ENCODE results near the gene SPRR2B.
"Not testable (repeated sequence)": the region's sequence is repeated elsewhere in the genome, so short reads cannot be mapped to it uniquely, and the experiment has no call there.

The SPRR2B gene

GRCh38 chr1:153071511-153071910, at the start of gene SPRR2B:
Gene SPRR2B, minus strand, starts transcription at chr1:153071611. Its CDS starts 772 bp downstream, at chr1:153070839.
- DNase-seq (ENCODE audit: low read depth) = no peak

DNA sequence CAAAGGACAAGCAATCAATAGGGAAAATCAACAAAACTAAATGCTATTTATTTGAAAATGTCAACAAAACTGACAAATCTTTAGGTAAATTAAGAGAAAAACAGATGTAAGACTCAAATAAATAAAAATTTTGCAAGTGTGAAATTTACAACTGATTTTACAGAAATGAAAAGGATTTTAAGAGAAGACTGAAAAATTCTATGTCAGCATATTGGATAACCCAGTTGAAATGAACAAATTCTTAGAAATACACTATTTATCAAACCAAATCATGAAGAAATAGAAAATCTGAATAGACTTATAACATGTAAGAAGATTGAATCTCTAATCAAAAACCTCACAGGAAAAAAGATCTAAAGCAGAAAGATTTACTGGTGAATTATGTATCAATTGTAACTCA, 49.5 kb upstream of the SPRR2B start:
- DNase-seq (ENCODE audit: low read depth) = no peak

GRCh38 chr1:153119491-153119971, 48.1 kb upstream of the SPRR2B start:
- no peak for DNase-seq (ENCODE audit: low read depth)

GRCh38 chr1:153115264-153115663, 43.9 kb upstream of the SPRR2B start:
- not testable (repeated sequence) for DNase-seq (ENCODE audit: low read depth)

DNA sequence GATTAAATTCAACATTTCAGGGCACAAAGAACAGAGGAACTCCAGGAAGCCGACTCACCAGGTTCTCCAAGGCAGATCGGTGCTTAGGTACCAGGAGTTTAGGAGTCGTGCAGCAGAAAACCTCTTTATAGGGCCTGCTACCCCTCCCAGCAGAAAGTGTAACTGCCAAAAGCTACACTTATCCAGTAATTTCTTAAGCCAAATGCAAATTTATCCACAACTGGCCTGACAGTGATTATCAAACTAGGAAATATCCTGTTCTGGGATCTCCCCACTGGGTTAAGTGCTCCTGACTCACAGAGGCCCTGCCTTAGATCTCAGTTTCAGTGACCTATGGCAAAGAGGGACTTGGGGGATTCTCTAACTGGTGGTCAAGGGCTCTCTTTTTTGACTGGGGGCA, 42.0 kb upstream of the SPRR2B start, which contains the start of gene SPRR2F:
Gene SPRR2F, minus strand, starts transcription at position 101 of the 400 bp plus-strand sequence. CDS start 783 bp downstream, outside the sequence.
- no peak for DNase-seq (ENCODE audit: low read depth)

DNA sequence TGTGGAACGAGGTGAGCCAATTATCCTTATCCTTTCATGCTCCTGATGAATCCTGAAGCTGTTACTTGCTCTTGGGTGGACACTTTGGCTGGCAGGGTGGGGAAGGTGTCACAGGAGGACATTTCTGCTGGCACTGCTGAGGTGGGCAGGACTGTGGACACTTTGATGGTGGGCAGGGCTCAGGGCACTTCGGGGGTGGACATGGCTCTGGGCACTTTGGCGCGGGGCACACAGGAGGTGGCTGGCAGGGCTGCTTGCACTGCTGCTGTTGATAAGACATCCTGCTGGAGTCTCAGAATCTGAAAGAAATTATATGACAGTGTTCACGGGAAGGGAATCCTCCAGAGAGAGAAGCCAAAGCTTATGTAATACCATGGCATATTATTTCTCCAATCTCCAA, 41.0 kb upstream of the SPRR2B start:
- DNase-seq (ENCODE audit: low read depth) = not testable (repeated sequence)

GRCh38 chr1:153100245-153100644, 28.8 kb upstream of the SPRR2B start:
- DNase-seq (ENCODE audit: low read depth) = no peak

DNA sequence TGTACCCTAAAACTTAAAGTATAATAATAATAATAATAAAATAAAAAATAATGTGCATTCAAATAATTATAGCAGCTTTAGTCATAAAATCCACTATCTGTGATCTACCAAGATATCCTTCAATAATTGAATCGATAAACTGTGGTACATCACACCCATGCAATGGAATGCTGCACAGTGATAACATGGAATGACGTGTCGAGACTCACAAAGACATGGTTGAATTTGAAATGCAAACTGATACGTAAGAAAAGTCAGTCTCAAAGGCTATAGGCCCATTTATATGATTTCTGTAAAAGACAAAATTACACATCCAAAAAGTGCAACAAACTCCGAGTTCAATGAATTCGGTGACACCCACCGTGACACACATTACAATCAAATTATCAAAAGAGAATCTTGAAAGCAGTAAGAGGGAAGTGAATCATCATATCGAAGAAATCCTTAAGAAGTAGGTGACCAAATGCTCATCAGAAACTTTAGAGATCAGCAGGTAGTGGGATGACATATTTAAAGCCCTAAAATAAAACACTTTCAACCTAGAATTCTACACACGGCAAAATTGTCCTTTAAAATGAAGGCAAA, 28.1 kb upstream of the SPRR2B start:
- no peak for DNase-seq (ENCODE audit: low read depth)

- DNase-seq (ENCODE audit: low read depth) = no peak
Measured at GRCh38 chr1:153095764-153096163, 24.4 kb upstream of the SPRR2B start.

- no peak for DNase-seq (ENCODE audit: low read depth)
Measured at GRCh38 chr1:153094426-153094825, 23.0 kb upstream of the SPRR2B start, which contains the start of gene SPRR2E. Gene SPRR2E, minus strand, starts transcription at chr1:153094526. Its CDS starts 775 bp downstream, at chr1:153093751.

- DNase-seq (ENCODE audit: low read depth) = no peak
Measured at GRCh38 chr1:153087652-153088051, 16.2 kb upstream of the SPRR2B start.

DNA sequence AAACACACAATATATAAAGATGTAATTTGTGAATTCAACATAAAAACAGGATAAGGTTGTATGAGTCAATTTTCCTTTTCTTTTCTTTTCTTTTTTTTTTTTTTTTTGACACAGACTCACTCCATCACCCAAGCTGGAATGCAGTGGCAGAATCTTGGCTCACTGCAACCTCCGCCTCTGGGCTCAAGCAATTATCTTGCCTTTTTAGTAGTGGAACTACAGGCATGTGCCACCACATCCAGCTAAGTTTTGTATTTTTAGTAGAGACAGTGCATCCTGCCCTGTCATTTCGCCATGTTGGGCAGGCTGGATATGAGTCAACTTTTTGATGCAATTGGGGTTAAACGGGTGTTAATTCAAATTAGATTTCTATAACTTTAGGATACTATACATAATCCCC, 10.3 kb upstream of the SPRR2B start:
- DNase-seq (ENCODE audit: low read depth) = no peak

DNA sequence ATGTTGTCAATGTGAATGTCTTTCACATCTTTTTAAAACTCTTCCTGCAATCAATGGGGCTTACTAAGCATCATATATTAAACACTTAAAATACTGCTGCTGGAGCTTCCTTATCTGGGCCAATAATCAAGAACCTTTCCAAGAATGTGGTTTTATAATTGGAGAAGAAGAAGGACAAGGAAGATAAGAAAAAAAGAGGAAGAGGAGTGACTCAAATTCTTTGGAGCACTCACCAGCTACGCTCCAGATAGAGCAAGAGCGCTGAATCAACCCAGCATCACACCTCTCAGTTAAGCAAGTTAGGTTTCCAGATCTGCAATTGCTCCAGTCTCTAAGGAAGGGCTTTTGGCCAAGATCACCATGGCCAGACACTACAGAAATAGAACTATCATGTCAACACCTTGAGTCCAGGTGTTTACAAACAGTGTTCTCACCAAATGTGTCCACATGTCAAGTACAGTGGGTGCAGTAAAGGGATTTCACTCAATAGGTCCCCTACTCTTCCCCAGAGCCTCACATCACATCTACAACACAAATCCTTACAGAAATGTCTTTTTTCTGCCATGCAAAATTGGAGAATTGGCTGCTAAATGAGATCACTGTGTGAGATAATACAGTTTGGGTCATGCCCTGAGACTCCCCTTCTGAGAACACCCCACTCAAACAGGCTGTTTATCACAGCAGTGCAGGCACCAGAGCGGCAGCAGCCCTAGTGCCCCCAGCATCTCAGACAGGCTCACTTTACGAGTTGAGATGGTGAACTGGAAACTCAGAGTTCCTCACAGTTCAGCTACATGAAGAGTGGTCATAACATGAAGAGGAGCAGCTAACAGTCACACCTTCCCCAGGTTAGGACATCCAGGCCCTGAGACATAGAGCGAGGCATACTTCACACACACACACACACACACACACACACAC, 1.7 kb upstream of the SPRR2B start:
- DNase-seq (ENCODE audit: low read depth) = no peak

DNA sequence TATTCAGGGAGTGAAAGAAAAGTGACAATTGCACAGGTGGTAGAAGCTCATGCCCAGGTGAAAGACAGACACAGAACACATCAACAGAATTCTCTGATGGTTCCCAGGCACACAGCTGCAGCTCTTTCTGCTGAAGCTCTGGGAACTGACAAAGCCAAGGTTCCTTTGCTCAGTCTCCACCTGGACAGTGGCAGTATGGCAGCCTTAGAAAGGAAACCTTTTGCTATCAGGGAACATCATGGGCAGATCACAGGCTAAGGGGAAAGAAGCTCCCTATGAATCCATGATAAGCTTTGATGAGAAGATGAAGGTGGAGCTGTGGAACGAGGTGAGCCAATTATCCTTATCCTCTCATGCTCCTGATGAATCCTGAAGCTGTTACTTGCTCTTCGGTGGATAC, 1.2 kb downstream of the SPRR2B start:
- no peak for DNase-seq (ENCODE audit: low read depth)

DNA sequence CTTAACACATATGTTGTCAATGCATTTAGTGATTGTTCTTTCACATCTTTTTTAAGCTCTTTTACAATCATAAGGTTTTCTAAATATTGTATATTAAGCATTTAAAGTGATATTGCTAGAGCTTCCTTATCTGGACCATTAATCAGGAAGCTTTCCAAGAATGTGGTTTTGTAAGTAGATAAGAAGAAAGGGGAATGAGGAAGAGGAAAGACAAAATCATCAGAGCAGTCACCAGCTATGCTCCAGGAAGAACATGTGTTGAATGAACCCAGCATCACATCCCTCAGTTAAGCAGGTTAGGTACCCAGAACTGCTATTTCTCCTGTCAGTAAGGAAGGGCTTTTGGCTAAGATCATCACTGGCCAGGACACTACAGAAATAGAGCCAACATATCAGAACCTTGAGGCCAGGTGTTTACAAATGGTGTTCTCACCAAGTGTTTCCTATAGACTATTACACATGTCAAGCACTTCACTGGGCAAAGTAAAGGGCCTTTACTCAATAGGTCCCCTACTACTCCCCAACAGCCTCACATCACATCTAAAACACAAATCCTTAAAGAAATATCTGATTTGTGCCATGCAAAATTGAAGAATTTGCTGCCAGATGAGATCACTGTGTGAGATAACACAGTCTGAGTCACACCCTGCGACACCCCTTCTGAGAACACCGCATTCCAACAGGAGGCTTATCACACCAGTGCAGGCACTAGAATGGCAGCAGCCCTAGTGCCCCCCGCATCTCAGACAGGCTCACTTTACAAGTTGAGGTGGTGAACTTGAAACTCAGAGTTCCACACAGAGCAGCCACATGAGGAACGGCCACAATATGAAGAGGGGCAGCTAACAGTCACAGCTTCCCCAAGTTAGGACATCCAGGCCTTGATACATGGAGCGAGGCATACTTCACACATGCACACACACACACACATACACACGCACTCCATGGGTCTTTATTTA, 12.3 kb downstream of the SPRR2B start:
- DNase-seq (ENCODE audit: low read depth) = no peak

DNA sequence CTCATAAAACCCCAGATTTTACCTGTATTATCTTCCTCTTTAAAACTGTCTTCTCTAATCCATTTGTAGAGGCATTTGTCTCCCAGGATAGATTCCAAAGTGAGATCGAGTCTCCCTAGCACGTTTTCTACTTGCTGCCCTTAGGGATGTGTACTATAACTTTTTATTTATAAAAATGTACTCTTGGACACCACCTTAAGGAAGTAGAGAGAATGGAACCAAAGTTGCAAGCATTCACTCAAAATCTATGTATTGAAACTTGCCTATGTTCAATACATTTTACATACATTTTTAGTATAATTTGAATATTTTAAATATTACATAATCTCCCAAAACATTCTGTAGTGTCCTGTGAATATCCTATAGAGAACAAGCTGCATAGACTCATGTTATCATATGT, 13.3 kb downstream of the SPRR2B start:
- no peak for DNase-seq (ENCODE audit: low read depth)

GRCh38 chr1:153057375-153057774, 14.0 kb downstream of the SPRR2B start, which contains the start of gene SPRR2A:
Gene SPRR2A, minus strand, starts transcription at chr1:153057512. Its CDS starts 777 bp downstream, at chr1:153056735.
- no peak for DNase-seq (ENCODE audit: low read depth)

GRCh38 chr1:153056111-153056510, 15.3 kb downstream of the SPRR2B start:
- not testable (repeated sequence) for DNase-seq (ENCODE audit: low read depth)

- no peak for DNase-seq (ENCODE audit: low read depth)
Measured at GRCh38 chr1:153049211-153049610, 22.2 kb downstream of the SPRR2B start.

DNA sequence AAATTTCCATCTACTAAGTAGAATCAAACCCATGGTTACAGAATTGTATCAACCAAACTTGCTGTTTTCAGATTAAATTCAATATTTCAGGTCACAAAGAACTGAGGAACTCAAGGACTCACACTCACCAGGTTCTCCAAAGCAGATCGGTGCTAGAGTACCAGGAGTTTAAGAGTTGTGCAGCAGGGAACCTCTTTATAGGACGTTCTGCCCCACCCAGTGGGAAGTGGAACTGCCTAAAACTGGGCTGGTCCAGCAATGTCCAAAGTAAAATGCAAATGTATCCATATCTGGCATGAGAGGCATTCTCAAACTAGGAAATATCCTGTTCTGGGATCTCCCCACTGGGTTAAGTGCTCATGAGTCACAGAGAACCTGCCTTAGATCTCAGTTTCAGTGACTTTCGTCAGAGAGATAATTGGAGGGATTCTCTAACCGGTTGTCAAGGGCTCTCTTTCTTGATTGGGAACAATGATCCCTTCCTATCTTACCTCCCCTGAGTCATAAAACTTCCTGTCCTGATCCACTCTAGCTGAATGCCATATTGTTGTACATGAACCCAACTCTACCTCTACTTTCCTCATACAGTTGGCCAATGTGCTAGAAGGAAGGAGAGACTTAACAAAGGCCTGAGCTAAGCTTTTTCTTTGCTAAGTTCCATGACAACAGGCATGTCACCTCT, 30.3 kb downstream of the SPRR2B start, which contains the start of gene SPRR2D:
Gene SPRR2D, minus strand, starts transcription at position 171 of the 682 bp plus-strand sequence. CDS start 774 bp downstream, outside the sequence.
- DNase-seq (ENCODE audit: low read depth) = no peak

DNA sequence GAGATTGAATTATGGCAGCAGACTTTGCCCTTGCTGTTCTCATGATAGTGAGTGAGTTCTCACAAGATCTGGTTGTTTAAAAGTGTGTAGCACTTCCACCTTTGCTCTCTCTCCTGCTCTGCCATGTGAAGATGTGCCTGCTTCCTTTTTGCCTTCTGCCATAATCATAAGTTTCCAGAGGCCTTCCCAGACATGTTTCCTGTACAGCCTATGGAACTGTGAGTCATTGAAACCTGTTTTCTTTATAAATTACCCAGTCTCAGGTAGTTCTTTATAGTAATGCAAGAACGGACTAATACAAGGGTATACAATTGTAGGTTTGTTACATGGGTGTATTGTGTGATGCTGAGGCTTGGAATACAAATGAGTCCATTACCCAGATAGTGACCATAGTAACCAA, 36.2 kb downstream of the SPRR2B start:
- no peak for DNase-seq (ENCODE audit: low read depth)

Data from iris pigment epithelial cell (primary cell).